ENCODE measurements around the gene TRIO. TPM values are rescaled to one million over a fixed set of nuclear protein-coding genes. Genes with fewer than 3 reads are reported as not detected.

The TRIO gene
- polyA plus RNA-seq, 1 experiment = 176 TPM

DNA sequence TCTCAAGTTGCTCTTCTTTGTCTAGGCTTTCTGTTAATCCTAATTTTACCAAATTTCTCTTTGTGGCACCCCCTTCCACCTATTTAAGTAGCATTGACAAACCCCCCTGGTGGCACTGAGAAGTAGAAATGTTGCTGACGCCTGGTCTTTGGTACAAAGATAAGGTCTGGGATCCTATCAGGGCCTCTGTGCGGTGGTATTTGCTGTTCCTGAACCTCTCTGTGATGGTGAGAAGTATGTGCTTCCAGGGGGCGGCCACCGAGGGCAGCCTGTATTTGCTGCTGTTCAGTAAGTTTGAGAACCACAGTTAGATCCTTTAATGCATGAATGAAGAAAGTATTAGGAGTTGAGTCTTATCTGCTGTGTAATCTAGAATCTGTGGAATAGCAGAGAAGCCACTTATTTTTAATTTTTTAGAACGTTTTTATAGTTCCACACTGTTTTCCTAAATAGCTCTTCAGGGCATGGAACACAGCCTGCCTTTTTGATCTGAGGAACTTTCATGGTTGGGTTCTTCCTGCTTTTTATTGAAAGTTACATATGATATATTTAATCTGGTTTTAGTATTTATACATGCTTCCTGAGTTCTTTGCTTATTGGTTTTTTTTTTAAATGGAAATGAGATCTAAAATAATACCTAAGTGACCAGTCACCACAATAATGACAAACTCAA, 124.2 kb downstream of the TRIO start:
- peaks cover 2% of the 10 kb centered on the region; the same call in 1 of the 2 replicates for H3K36me3 ChIP-seq (ENCODE audit: control insufficient read depth, insufficient read depth, low read length)
- ChIA-PET POLR2A (interaction anchor here (0.6 kb wide), 1 partner anchor 161 kb away, joined by 17 read pairs; no protein-coding TSS in a partner anchor), CTCF (interaction anchor here (1.6 kb wide), 2 partner anchors 17 to 44 kb away, joined by 3 to 5 read pairs; no protein-coding TSS in a partner anchor)
- TF ChIP-seq, protein P1, sequence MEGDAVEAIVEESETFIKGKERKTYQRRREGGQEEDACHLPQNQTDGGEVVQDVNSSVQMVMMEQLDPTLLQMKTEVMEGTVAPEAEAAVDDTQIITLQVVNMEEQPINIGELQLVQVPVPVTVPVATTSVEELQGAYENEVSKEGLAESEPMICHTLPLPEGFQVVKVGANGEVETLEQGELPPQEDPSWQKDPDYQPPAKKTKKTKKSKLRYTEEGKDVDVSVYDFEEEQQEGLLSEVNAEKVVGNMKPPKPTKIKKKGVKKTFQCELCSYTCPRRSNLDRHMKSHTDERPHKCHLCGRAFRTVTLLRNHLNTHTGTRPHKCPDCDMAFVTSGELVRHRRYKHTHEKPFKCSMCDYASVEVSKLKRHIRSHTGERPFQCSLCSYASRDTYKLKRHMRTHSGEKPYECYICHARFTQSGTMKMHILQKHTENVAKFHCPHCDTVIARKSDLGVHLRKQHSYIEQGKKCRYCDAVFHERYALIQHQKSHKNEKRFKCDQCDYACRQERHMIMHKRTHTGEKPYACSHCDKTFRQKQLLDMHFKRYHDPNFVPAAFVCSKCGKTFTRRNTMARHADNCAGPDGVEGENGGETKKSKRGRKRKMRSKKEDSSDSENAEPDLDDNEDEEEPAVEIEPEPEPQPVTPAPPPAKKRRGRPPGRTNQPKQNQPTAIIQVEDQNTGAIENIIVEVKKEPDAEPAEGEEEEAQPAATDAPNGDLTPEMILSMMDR (IDR thresholded peaks at IDR 0.05; ENCODE audit: insufficient read depth, low read depth, low read length) = 0 out of 2 replicates have a peak, but pooled peaks have one; percentile 12
- no peaks in the 10 kb centered on the region for H3K27me3 ChIP-seq (ENCODE audit: control insufficient read depth, insufficient read depth, low read length)
- no peak for DNase-seq (ENCODE audit: low read depth)
- H3K4me3 ChIP-seq (ENCODE audit: low read depth, low read length) = no peak overlapping the region

DNA sequence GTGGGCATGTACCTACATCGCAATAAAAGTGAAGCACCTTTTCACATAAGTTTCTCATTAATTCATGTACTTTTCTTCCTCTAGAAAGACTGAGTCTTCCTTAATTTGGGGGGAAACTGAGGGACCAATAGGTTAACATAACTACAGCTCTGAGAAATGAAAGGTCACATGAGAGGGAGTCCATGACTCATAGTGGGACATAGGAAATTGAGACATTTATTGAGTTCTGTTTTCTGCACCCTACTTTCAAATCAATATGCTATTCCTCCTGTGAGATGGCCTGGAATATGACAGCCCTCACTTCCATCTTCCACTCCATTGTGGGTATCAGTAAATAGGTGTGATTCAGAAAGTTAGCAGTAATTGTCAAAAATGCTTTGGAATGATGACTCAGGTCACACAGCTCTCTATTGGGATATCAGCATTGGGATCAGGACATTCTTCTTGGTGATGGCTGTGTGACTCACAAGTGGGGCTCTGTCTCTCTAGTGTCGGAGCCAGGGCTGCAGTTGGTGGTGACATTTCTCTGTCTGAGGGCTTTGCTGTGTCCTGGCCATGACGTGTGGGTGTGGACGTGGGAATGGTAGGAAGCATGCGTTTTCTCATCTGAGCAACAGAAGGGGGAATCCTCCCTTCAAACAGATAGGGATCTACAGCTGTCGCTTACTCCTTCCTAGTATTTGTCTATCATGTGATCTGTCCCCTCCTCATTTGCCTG, 125.0 kb downstream of the TRIO start:
- no peaks in the 10 kb centered on the region for H3K27me3 ChIP-seq (ENCODE audit: control insufficient read depth, insufficient read depth, low read length)
- H3K4me3 ChIP-seq (ENCODE audit: low read depth, low read length) = no peak overlapping the region
- TF ChIP-seq, protein P1 (IDR thresholded peaks at IDR 0.05; ENCODE audit: insufficient read depth, low read depth, low read length) = no peak
- CTCF ChIA-PET = interaction anchor here (1.0 to 3.2 kb wide), 7 partner anchors 10 to 160 kb away, joined by 3 to 18 read pairs (median 3); partner anchors contain the start of gene TRIO
- DNase-seq (ENCODE audit: low read depth) = peak; percentile 75
- H3K36me3 ChIP-seq (ENCODE audit: control insufficient read depth, insufficient read depth, low read length) = peaks cover 2% of the 10 kb centered on the region; the same call in 1 of the 2 replicates
- POLR2A ChIA-PET = interaction anchor here (0.6 kb wide), 3 partner anchors 123 to 162 kb away, joined by 3 to 17 read pairs (median 5); no protein-coding TSS in a partner anchor

DNA sequence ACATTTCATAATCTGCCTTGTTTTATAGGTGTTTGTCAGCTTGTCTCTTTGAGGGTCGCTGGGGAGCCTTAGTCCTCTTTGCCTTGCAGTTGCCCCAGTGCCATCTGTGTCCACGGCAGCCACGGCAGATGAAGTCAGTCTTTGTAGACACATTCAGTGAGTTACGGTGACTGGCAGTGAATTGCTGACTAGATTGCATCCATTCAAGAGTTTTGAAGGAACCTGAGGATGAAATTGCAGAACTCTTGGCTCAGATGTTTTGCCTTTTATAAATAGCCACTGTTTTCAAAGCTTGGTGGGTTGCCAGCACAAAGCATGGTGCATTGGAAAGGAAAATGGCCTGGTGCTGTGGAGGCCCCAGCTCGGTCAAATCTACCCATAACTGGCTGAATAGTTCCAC, 125.6 kb downstream of the TRIO start:
- no peak overlapping the region for H3K4me3 ChIP-seq (ENCODE audit: low read depth, low read length)

GRCh38 chr5:14269395-14269794, 126.3 kb downstream of the TRIO start:
- H3K36me3 ChIP-seq (ENCODE audit: control insufficient read depth, insufficient read depth, low read length) = peaks cover 2% of the 10 kb centered on the region; the same call in 1 of the 2 replicates

More for the DNA sequence above, 125.6 kb downstream of the TRIO start:
- H3K27me3 ChIP-seq (ENCODE audit: control insufficient read depth, insufficient read depth, low read length) = no peaks in the 10 kb centered on the region
- peaks cover 2% of the 10 kb centered on the region; the same call in 1 of the 2 replicates for H3K36me3 ChIP-seq (ENCODE audit: control insufficient read depth, insufficient read depth, low read length)
- ChIA-PET POLR2A (no interaction called here), CTCF (interaction anchor here (1.0 to 3.2 kb wide), 9 partner anchors 9 to 277 kb away, joined by 3 to 18 read pairs (median 4); partner anchors contain the start of gene TRIO)
- TF ChIP-seq, protein P1 (IDR thresholded peaks at IDR 0.05; ENCODE audit: insufficient read depth, low read depth, low read length) = no peak
- DNase-seq (ENCODE audit: low read depth) = no peak

More at GRCh38 chr5:14269395-14269794, 126.3 kb downstream of the TRIO start:
- Histone ChIP-seq H3K4me3 (ENCODE audit: low read depth, low read length) (no peak overlapping the region), H3K27me3 (ENCODE audit: control insufficient read depth, insufficient read depth, low read length) (no peaks in the 10 kb centered on the region)
- CTCF ChIA-PET = interaction anchor here (1.0 to 3.2 kb wide), 19 partner anchors 9 to 288 kb away, joined by 3 to 18 read pairs (median 4); partner anchors contain the start of gene TRIO
- POLR2A ChIA-PET = no interaction called here
- TF ChIP-seq, protein P1 (IDR thresholded peaks at IDR 0.05; ENCODE audit: insufficient read depth, low read depth, low read length) = no peak
- no peak for DNase-seq (ENCODE audit: low read depth)

All from BJ (cell line).